LNCaP clone FGC (cell line): ENCODE results near the gene ELAPOR1.
"Not testable (repeated sequence)": the region's sequence is repeated elsewhere in the genome, so short reads cannot be mapped to it uniquely, and the experiment has no call there.

Experiments used
- DNase-seq: peaks from one replicate; pipeline ENCODE4 v3.0.0-alpha.2; 2011; ENCODE audit warnings: low read depth
- H3K4me3 ChIP-seq: 2 replicates; pipeline ENCODE4 v1.5.1; 2011; ENCODE audit warnings: mild to moderate bottlenecking, low read depth, low read length, control low read depth
- TF ChIP-seq, protein P1 (sequence below): IDR thresholded peaks from 2 replicates; pipeline ENCODE4 v1.5.1; 2012; ENCODE audit warnings: mild to moderate bottlenecking; ENCODE audit not compliant: control insufficient read depth, insufficient read depth; ENCODE audit errors: extremely low read depth

ELAPOR1 gene

DNA sequence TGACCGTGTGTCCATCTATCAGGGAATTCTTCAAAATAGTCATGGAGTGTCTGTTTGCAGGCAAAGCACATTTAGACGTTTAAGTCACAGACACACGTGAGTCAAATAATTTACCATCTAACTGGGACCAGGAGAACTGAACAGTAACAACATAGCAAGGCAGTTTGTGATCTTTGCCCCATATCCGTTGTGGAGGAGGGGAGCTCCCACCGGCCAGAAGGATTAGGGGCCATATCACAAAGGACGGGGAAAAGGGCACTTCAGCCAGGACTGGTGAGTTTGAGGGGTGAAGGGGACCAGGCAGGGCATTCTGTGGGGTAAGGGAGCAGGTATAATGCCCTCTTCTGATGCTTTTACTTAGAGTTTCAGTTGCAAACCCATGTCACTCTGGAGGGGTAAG is 22.9 kb downstream of the ELAPOR1 start:
- TF ChIP-seq, protein P1, sequence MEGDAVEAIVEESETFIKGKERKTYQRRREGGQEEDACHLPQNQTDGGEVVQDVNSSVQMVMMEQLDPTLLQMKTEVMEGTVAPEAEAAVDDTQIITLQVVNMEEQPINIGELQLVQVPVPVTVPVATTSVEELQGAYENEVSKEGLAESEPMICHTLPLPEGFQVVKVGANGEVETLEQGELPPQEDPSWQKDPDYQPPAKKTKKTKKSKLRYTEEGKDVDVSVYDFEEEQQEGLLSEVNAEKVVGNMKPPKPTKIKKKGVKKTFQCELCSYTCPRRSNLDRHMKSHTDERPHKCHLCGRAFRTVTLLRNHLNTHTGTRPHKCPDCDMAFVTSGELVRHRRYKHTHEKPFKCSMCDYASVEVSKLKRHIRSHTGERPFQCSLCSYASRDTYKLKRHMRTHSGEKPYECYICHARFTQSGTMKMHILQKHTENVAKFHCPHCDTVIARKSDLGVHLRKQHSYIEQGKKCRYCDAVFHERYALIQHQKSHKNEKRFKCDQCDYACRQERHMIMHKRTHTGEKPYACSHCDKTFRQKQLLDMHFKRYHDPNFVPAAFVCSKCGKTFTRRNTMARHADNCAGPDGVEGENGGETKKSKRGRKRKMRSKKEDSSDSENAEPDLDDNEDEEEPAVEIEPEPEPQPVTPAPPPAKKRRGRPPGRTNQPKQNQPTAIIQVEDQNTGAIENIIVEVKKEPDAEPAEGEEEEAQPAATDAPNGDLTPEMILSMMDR: no peak
- no peak for DNase-seq
- no peak overlapping the region for H3K4me3 ChIP-seq

DNA sequence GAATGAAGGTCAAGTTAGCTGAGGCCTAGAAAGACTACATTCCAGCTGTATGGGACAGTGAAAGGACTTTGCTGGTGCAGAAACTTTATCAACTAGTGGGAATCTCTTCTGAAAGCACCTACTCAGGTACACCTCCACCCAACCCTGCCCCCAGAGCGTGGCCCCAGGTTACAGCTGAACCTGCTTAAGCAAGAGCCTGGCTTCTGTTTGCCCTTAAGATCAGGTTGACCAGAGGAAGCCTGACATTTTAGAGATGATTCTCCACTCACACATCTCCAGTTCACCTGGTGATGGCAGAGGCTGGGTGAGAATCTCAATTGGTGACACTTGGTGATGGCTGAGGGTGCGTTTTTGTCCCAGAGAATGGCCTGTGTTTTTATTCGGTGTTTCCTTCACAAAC is 24.0 kb downstream of the ELAPOR1 start:
- H3K4me3 ChIP-seq: no peak overlapping the region
- TF ChIP-seq, protein P1: no peak
- DNase-seq: no peak

DNA sequence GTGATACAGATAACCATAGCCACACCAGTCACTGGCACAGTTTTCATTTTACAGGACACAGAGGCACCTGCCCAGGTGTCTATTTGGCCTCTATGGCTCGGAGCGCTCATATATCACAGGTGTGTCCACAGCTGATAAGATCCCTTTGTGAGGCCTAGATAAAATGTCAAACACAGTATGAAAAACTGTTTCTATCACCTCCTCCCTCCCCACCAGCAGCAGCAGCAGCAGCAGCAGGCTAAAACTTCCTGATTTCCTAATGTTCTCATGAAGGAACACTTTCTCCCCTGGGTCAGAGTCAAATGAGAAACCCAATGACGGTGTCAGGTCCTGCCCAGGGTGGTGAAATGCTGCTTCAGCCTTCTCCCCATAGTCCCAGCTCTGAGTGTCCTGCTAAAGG is 24.4 kb downstream of the ELAPOR1 start:
- H3K4me3 ChIP-seq: no peak overlapping the region
- peak; percentile 28 for DNase-seq
- TF ChIP-seq, protein P1: no peak

DNA sequence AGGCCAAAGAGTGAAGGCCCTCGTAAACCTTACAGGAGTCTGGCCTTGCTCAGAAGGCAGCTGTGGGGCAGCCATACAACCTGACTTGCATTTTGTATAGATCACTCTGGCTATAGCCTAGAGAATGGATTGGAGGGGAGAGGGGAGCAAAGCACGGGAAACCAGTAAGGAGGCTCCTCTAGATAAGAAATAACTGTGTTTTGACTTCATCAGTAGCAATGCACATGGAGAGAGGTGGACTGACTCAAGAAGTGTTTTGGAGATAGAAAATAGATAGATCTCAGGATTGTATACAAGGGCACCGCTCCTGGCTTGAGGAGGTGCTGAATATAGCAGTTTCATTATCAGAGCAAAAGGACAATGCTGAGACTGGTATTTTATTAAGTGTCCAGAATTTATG is 26.5 kb downstream of the ELAPOR1 start:
- no peak for DNase-seq
- H3K4me3 ChIP-seq: no peak overlapping the region
- TF ChIP-seq, protein P1: no peak

DNA sequence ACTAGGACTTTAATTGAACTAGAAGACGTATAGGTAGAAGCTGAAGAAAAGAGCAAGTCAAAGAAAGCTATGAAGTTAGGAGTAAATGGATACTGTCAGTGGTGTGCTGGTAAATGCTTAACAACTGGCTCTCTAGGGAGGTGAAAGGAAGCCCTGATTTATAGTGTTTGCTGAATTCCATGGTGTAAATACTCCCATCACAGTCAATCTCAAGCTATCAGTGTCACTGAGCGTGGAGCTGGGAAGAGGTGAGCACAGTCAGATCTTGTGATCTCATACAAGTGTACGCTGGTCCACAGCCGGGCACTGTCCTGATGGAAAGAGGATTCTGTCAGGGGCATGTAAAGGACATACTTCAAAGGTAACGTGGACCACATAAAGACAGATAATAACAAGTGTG is 28.3 kb downstream of the ELAPOR1 start:
- H3K4me3 ChIP-seq: no peak overlapping the region
- no peak for DNase-seq
- TF ChIP-seq, protein P1: no peak

DNA sequence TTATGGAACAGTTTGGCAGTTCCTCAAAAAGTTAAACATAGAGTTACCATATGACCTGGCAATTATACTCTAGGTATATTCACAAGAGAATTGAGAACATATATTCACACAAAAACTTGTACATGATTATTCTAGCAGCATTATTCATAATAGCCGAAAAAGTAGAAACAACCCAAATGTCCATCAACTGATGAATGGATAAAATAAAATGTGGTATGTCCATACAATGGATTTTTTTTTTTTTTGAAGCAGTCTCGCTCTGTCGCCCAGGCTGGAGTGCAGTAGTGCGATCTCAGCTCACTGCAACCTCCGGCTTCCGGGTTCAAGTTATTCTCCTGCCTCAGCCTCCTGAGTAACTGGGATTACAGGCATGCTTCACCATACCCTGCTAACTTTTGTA is 28.8 kb downstream of the ELAPOR1 start:
- not testable (repeated sequence) for DNase-seq, H3K4me3 ChIP-seq

DNA sequence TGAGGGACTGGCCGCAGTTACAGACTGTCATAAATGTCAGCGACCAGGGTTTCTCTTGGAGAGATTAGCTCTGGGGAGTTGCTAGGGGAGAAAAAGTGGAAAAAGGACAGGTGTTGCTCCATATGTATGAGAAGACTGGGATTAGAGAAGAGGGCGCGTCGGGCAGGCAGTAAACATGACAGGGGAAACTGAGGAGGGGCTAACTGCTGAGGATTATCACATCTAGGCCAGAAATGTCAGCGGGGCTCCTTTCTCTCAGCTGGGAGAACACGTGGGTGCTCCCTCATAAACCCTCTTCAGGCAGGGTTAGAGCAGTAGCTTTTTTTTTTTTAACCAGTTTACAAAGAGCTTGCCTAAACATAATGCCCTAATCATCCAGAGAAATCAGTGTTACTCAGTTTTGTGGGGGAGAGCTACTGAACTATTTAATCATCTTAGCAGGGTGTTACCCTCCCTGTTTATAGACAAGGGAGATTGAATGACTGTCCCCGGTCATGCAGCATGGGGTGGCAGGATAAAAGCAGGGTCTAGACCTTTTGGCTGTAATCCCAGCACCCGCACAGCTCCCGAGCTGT is 35.2 kb downstream of the ELAPOR1 start:
- no peak for DNase-seq
- no peak overlapping the region for H3K4me3 ChIP-seq
- TF ChIP-seq, protein P1: no peak
